Measurements from ENCODE around the gene THAP7. TPM values are rescaled to one million over a fixed set of nuclear protein-coding genes. Genes with fewer than 3 reads are reported as not detected.

Gene THAP7
- total RNA-seq, 1 experiment from 2014 or later = 24.6 TPM

DNA sequence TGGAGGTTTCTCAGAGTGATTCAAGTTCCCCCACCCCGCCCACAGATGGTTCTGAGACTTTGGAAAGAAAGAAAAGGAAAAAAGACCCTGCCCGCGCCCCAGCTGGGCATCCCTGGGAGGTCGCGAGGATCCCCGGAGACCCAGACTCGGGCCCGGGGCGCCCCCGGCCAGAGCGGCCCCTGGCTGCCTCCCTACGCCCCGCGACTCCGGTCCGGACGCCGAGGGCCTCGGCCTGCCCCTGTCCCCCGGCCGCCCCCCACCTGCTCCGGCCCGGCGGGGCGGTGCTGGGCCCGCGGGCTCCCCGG is 37.2 kb downstream of the THAP7 start:
- Histone ChIP-seq H4K5ac (ENCODE audit: insufficient read length, low read depth, low read length) (no peak overlapping the region), H3K14ac (ENCODE audit: insufficient read depth, low read length) (no peak overlapping the region), H2BK5ac (ENCODE audit: insufficient read length, low read length) (no peak overlapping the region), H3K4ac (ENCODE audit: low read depth, low read length) (no peak overlapping the region), H3K18ac (ENCODE audit: insufficient read length, low read depth, low read length) (no peak overlapping the region), H4K91ac (ENCODE audit: insufficient read length, low read depth, low read length) (no peak overlapping the region), H2BK20ac (ENCODE audit: low read depth, low read length, poor library complexity, severe bottlenecking) (no peak overlapping the region), H3K23ac (ENCODE audit: insufficient read length, low read depth, low read length) (no peak overlapping the region), H3K4me2 (ENCODE audit: insufficient read depth, insufficient read length, low read length) (peak overlapping the region; percentile 9), H4K8ac (replicated peaks; ENCODE audit: insufficient read length, low read depth, low read length) (no peak overlapping the region), H2AK5ac (ENCODE audit: insufficient read length, low read length) (no peak overlapping the region), H2BK12ac (ENCODE audit: insufficient read length, low read depth, low read length) (no peak overlapping the region), H3T11ph (ENCODE audit: low read length) (no peak overlapping the region), H2AFZ (ENCODE audit: low read length) (no peak overlapping the region), H4K20me1 (ENCODE audit: control insufficient read depth, insufficient read depth, insufficient read length) (no peaks in the 10 kb centered on the region), H3K27ac (ENCODE audit: insufficient read length, low read depth, low read length) (no peak overlapping the region), H3K56ac (ENCODE audit: insufficient read length, low read depth, low read length) (no peak overlapping the region), H2BK15ac (ENCODE audit: low read depth, low read length) (no peak overlapping the region), H3K23me2 (ENCODE audit: insufficient read length, low read depth, low read length, poor library complexity, severe bottlenecking) (no peaks in the 10 kb centered on the region), H3K79me2 (ENCODE audit: insufficient read depth, low read length) (no peaks in the 10 kb centered on the region), H3K4me1 (ENCODE audit: insufficient read depth, low read length) (no peaks in the 10 kb centered on the region; the same call in 1 of the 2 replicates), H2BK120ac (ENCODE audit: low read depth, low read length, poor library complexity, severe bottlenecking) (no peak overlapping the region), H3K9ac (ENCODE audit: extremely low read depth, insufficient read length, low read length) (no peak overlapping the region), H3K79me1 (ENCODE audit: insufficient read depth, low read depth, low read length, poor library complexity, severe bottlenecking) (no peaks in the 10 kb centered on the region), H3K27me3 (ENCODE audit: insufficient read depth, low read length) (peaks cover 31% of the 10 kb centered on the region; the same call in 1 of the 2 replicates), H3K9me3 (ENCODE audit: control insufficient read depth, low read depth, low read length) (no peaks in the 10 kb centered on the region)
- Mint-ChIP-seq H3K27ac (no peak overlapping the region; a peak in 1 of 7 replicates), H3K36me3 (ENCODE audit: insufficient read depth in 1 of 3, low read depth in 3 of 3) (no peaks in the 10 kb centered on the region), H3K27me3 (ENCODE audit: low read depth) (peaks cover 82% of the 10 kb centered on the region), H3K9me3 (no peaks in the 10 kb centered on the region; a peak in 1 of 5 replicates), H3K4me1 (peaks cover 18 to 23% of the 10 kb centered on the region in 2 experiments), H3K4me3 (peak overlapping the region; percentile 53 to 84)
- WGBS (ENCODE audit: extremely low coverage, insufficient read length, low lambda C conversion rate) = no CpG with 5 or more reads among the region's 28 CpGs
- no peak for DNase-seq
- TF ChIP-seq, protein P1, sequence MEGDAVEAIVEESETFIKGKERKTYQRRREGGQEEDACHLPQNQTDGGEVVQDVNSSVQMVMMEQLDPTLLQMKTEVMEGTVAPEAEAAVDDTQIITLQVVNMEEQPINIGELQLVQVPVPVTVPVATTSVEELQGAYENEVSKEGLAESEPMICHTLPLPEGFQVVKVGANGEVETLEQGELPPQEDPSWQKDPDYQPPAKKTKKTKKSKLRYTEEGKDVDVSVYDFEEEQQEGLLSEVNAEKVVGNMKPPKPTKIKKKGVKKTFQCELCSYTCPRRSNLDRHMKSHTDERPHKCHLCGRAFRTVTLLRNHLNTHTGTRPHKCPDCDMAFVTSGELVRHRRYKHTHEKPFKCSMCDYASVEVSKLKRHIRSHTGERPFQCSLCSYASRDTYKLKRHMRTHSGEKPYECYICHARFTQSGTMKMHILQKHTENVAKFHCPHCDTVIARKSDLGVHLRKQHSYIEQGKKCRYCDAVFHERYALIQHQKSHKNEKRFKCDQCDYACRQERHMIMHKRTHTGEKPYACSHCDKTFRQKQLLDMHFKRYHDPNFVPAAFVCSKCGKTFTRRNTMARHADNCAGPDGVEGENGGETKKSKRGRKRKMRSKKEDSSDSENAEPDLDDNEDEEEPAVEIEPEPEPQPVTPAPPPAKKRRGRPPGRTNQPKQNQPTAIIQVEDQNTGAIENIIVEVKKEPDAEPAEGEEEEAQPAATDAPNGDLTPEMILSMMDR (conservative IDR thresholded peaks at IDR 0.05) = no peak

All from H9 (cell line).